Panc1 (cell line): ENCODE measurements around the gene ETFA.

Experiments used
- POLR2AphosphoS5 ChIP-seq: IDR thresholded peaks from 2 replicates; pipeline ENCODE4 v1.6.1; 2012; ENCODE audit warnings: mild to moderate bottlenecking, low read depth, low read length, moderate library complexity
- SIN3A ChIP-seq: IDR thresholded peaks from 2 replicates; pipeline ENCODE4 v1.6.1; 2012; ENCODE audit warnings: low read depth, mild to moderate bottlenecking, low read length, moderate library complexity, borderline replicate concordance; ENCODE audit not compliant: insufficient read depth
- TF ChIP-seq, protein P1 (sequence below): fragments of 450-650 bp; IDR thresholded peaks from 2 replicates; pipeline ENCODE4 v1.5.1; 2017; ENCODE audit warnings: mild to moderate bottlenecking
- TF ChIP-seq, protein P2 (sequence below), 2 experiments: IDR thresholded peaks; 2 replicates each; pipeline ENCODE4 v1.6.1; 2011 to 2012; ENCODE audit warnings: low read depth in 2 of 2, control low read depth in 1 of 2, low read length in 1 of 2, mild to moderate bottlenecking in 1 of 2, moderate library complexity in 1 of 2; ENCODE audit not compliant: insufficient read depth in 1 of 2

DNA sequence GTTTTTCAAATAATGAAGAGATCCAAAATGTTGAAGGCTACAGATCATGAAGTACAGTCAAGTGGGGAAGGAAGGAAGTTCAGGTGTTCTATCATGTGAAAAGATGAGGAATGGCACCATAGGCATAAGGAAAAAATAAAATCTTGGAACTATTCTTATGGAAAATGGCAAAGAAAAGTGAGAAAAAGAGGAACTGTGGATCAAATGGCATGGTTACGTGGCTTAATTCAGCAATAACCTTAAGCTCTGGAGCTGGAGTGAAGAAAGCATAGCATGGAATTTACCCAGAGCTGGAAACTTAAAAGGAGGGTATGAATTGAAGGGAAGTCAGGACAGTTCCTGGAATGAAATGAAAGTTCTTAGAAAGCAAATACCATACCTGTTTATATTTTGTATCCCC, 14.4 kb downstream of the ETFA start:
- TF ChIP-seq, protein P1, sequence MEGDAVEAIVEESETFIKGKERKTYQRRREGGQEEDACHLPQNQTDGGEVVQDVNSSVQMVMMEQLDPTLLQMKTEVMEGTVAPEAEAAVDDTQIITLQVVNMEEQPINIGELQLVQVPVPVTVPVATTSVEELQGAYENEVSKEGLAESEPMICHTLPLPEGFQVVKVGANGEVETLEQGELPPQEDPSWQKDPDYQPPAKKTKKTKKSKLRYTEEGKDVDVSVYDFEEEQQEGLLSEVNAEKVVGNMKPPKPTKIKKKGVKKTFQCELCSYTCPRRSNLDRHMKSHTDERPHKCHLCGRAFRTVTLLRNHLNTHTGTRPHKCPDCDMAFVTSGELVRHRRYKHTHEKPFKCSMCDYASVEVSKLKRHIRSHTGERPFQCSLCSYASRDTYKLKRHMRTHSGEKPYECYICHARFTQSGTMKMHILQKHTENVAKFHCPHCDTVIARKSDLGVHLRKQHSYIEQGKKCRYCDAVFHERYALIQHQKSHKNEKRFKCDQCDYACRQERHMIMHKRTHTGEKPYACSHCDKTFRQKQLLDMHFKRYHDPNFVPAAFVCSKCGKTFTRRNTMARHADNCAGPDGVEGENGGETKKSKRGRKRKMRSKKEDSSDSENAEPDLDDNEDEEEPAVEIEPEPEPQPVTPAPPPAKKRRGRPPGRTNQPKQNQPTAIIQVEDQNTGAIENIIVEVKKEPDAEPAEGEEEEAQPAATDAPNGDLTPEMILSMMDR, result no peak
- no peak for TF ChIP-seq POLR2AphosphoS5
- TF ChIP-seq, protein P2, sequence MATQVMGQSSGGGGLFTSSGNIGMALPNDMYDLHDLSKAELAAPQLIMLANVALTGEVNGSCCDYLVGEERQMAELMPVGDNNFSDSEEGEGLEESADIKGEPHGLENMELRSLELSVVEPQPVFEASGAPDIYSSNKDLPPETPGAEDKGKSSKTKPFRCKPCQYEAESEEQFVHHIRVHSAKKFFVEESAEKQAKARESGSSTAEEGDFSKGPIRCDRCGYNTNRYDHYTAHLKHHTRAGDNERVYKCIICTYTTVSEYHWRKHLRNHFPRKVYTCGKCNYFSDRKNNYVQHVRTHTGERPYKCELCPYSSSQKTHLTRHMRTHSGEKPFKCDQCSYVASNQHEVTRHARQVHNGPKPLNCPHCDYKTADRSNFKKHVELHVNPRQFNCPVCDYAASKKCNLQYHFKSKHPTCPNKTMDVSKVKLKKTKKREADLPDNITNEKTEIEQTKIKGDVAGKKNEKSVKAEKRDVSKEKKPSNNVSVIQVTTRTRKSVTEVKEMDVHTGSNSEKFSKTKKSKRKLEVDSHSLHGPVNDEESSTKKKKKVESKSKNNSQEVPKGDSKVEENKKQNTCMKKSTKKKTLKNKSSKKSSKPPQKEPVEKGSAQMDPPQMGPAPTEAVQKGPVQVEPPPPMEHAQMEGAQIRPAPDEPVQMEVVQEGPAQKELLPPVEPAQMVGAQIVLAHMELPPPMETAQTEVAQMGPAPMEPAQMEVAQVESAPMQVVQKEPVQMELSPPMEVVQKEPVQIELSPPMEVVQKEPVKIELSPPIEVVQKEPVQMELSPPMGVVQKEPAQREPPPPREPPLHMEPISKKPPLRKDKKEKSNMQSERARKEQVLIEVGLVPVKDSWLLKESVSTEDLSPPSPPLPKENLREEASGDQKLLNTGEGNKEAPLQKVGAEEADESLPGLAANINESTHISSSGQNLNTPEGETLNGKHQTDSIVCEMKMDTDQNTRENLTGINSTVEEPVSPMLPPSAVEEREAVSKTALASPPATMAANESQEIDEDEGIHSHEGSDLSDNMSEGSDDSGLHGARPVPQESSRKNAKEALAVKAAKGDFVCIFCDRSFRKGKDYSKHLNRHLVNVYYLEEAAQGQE (IDR thresholded peaks at IDR 0.05; ENCODE audit: insufficient read depth in 1 of 2, low read depth in 2 of 2, low read length in 1 of 2), result no peak
- no peak for TF ChIP-seq SIN3A
